Right ventricle myocardium superior (tissue), 1 donor: Measurements from ENCODE around the gene SNX30. TPM values are rescaled to one million over a fixed set of nuclear protein-coding genes. Genes with fewer than 3 reads are reported as not detected.

Experiments used
- ATAC-seq: fragments of 200-7000 bp; cut with Tn5 transposase; one replicate; pipeline ENCODE4 v1.9.1; 2020; ENCODE audit warnings: mild to moderate bottlenecking; ENCODE audit not compliant: poor library complexity
- DNase-seq: peaks from one replicate; pipeline ENCODE4 v3.0.0-alpha.2; 2020
- intact Hi-C: fragments of 100-400 bp; cut with DNase I; formaldehyde crosslinking; loops from one replicate; pipeline ENCODE4 v1.11.2; 2022
- total RNA-seq: library from RNA; stranded (reverse); fragmentation: NEBNext Ultra II Directional; extraction: Animal tissue kit (Norgen Biotek cat#: 25700); gene quantifications from one replicate; pipeline ENCODE4 v1.2.1, GENCODE V29; 2021
- donor health status: DM: no; HTN: yes; CAD: no; lungs with severe emphysema.

SNX30 gene
- total RNA-seq, 1 donor from 2014 or later = 4.5 TPM

DNA sequence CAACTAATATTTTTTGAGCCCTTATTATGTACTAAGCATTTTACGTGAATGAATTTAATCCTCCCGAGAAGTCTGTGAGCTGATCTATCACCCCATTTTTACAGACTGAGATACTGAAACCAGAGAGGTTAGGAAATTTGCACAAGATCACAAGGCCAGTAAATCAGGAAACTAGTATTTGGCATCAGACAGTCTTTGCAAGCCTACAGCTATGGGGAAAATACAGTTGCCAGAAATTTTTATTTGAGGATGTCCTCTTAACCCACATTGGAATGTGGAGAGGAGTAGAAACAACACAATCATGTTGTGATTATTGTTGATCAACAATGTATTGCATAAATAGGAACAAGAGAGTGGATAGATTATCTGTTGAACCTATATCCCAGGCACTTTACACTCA lies 142.4 kb downstream of the SNX30 start:
- no peak for DNase-seq
- intact Hi-C loops = no loop called here
- ATAC-seq = no peak

DNA sequence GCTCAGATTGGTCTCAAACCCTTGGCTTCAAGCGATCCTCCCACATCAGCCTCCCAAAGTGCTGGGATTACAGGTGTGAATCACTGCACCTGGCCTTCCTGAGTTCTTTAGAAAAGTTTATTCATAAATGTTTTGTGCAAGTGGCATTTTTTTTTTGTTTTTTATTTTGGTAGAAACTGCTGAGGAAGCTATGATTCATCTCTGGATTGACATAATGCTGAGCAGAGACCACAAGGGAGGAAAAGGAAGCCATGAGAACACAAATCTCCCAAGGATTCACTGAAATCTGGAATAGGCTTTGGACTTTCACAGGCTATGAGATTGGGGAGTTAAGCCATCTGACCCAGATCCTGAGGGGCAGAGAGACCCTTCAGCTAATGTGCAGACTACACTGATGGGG lies 143.5 kb downstream of the SNX30 start:
- ATAC-seq (no peak), DNase-seq (no peak)
- intact Hi-C loops = no loop called here

DNA sequence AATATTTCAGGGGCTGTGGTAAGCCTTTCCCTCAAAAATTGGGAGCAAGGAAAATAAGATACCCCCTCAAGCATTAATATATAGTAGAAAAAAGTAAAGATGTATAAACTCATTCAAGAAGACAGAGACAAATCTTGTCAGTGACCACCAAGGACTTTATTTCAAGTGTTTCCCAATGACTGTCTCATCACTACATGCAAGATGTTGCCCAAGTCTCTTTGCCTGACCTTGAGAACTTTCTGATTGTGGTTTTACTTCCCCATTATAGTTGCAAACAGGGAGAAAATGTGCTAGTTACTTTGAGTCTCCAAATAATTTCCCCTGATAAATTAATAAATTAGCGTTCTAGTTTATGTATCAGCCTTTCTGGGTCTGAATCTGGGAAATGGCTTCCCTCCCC lies 144.1 kb downstream of the SNX30 start:
- ATAC-seq = no peak
- intact Hi-C loops = no loop called here
- no peak for DNase-seq

DNA sequence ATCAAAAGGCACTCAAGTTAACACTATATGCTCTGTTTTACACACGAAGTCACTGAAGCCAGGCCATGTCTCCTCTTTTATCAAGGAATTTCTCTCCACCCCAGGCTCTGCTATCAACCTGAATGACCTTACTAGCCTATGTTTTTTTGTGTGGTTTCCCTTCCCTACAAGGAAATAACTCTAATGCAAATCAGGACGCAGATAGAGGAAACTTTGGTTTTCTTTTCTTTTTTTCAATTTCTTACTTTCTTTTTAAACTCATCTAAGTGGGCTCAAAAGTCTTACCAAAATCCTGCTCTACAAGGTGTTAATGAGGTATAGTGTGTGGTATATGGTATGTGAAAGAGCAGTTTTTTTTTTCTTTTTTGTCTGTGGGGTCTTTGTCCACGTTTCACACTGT lies 145.6 kb downstream of the SNX30 start:
- DNase-seq (no peak), ATAC-seq (no peak)
- intact Hi-C loops = no loop called here

DNA sequence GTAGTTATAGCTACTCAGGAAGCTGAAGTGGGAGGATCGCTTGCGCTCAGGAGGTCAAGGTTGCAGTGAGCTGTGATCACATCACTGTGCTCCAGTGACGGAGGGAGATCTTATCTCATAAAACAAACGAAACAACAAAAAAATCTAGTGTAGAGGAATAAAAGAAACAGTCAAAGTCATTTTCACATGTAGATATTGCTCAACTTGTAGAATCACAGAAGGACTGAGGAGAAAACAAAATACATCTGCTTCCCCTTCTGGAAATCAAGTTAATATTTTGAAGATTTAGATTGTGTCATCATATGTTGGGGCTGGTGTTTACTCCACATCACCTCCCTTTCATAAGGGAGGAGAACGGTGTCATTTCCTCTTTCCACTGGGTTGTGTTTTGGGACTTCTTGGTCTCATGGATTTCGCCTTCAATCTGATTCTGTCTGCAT lies 148.3 kb downstream of the SNX30 start:
- intact Hi-C loops = no loop called here
- ATAC-seq = no peak

DNA sequence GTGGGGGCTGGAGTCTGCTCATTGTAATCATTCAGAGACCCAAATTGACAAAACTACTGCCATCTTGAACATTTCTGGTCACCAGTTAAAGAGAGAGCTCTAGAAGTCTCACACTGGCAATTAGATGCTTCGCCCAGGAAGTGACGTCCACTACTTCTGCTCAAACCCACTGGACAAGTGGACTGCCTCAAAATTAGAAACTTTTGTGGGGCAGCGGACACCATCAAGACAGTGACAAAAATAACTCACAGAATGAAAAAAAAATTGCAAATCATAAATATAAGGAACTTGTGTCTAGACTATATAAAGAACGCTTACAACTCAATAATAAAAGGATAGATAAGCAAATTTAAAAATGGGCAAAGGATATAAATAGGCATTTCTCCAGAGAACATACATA lies 149.9 kb downstream of the SNX30 start:
- no peak for DNase-seq
- intact Hi-C loops = no loop called here
- ATAC-seq = no peak

More for the DNA sequence above, 148.3 kb downstream of the SNX30 start:
- DNase-seq = no peak

DNA sequence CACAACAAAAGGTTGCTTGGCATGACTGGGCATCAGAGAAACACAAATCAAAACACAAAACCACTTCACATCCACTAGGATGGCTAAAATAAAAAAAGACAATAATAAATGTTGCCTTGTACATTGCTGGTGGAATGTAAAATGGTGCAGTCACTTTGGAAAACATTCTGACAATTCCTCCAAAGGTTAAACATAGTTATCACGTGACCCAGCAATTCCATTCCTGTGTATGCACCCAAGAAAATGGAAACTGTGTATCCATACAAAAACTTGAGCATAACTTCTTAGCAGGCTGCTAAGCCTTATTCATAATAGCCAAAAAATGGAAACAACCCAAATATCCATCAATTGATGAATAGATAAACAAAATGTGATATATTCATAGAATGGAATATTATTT lies 150.3 kb downstream of the SNX30 start:
- intact Hi-C loops = no loop called here

DNA sequence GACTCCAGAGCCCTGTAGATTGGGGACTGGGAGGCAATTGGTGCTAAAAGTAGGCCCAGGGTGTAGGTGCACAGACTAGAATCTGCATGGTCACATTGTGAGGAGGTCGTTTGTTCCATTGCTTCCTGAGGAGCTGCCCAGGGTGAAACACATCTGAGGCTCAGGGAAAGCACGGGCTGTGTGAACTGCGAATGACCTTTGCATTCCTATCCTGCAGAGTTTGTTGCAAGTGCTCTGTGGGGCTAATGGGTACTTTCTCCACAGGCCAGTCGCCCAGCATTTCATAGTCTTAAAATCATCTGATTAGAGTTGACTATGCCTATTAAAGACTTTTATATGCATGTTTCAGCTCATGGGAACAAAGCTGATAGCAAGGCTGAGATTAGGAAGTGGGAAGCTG lies 154.5 kb downstream of the SNX30 start:
- intact Hi-C loops = no loop called here

More for the DNA sequence above, 150.3 kb downstream of the SNX30 start:
- no peak for DNase-seq
- no peak for ATAC-seq

DNA sequence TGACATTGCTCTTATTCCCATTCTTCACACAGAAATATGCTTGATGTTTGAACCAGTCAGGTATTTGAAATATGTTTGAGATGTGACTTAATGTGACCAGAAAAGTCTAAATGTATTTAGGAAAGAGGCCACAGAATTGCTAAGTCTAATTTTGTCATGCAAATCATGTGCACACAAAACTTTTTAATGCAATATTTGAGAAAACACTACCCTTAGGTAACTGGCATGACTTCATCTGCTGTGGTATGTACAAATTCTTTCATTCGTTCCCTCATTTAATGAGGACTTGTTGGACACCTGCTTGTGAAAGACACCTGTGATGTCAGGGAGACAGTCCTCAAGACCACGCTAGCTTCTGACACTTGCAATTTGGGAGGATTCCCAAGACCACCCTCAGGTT lies 161.2 kb downstream of the SNX30 start:
- intact Hi-C loops = no loop called here
- ATAC-seq (no peak), DNase-seq (no peak)

More for the DNA sequence above, 154.5 kb downstream of the SNX30 start:
- no peak for ATAC-seq
- DNase-seq = no peak

DNA sequence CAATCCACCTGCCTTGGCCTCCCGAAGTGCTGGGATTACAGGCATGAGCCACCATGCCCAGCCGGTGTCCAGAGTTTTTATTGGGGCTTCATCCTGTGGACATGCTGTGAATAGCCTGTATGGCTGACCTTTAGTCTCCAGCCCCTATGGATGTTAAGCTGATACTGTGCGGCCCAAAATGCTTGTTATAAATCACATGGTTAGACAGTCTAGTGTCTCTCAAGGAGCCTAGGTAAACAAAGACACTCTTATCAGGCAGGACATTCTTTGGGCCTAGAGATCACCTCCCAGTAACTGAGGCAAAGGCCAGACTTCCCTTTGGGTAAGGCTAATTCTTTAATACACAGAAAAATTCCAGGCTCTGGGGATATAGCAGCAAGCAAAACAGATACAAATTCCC lies 162.1 kb downstream of the SNX30 start:
- ATAC-seq (no peak), DNase-seq (no peak)
- intact Hi-C loops = no loop called here

DNA sequence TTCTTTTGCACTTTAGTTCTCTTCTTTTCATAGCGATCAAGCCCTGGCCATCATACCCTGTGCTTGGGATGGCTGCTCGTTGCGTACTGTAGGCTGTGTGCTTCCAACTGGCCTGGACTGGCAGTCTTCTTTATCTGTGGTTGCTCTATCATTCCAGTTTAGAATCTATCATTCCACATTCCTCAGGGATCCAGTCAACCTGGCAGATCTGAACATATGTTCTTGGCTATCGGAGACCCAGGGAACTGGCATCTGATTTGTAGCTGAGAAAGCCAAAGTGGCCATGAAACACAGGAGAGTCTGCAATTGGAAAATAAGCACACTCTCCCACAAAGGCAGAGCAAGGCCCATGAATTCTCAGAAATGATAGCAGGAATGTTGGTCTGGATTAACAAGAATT lies 162.8 kb downstream of the SNX30 start:
- ATAC-seq = no peak
- intact Hi-C loops = no loop called here

DNA sequence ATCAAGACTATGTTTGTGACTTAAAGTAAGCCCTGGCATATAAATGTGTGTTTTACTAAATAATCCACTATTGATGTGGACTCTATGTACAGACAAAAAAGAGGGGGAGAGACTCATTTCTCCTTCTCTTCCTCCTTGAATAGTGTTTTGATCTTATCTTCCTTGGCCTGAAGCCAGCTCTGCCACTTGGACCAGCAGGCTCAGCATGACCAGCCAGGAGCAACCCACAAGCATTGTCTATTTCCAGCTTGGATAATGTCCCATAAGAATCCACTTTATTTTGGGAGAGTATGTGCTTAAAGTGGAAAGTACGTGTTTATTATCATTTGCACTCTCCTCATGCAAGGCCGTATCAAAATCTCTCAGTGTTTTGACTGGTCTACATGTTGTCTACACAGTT lies 164.0 kb downstream of the SNX30 start:
- intact Hi-C loops = no loop called here
- DNase-seq (no peak), ATAC-seq (peak; percentile 18)

More for the DNA sequence above, 162.8 kb downstream of the SNX30 start:
- DNase-seq = no peak

DNA sequence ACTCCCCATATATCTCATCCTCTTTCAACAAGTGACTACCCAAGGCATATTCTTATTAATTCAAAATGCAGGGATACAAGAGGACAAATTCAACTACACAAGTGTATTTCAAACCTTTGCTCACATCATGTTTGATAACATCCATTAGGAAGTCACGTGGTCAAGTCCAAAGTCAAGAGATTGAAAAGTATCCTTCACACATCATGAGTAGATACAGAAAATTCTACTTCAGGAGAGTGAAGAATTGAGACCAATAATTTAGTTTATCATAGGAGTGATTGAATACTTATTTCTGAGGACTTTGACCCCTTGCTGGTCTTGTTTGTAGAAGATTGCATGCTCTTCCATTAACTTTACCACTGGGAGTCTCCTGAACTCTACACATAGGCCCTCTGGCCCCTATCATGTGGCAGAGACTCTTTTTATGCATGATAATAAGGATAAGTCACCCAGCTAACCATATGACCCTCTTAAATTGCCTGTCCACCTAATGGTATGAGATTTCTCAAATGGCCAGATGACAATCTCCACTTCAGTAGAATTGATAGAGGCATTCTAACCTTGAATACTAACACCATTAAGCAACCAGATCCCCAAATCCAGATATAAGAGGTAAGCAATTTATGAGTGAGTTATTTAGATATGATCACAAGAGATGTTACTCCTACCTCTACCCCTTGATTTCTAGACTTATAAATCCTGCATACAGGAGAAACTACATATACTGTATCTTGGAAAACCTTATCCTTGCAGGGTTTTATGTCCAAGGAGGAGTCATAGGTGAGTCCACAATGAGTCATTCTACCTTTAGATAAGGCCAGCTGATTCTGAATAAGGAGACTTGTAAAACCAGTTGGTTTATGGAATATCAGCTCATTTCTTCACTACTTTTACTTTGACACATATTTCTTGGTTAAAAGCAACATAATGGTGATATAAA lies 166.8 kb downstream of the SNX30 start:
- intact Hi-C loops = no loop called here
- no peak for ATAC-seq

DNA sequence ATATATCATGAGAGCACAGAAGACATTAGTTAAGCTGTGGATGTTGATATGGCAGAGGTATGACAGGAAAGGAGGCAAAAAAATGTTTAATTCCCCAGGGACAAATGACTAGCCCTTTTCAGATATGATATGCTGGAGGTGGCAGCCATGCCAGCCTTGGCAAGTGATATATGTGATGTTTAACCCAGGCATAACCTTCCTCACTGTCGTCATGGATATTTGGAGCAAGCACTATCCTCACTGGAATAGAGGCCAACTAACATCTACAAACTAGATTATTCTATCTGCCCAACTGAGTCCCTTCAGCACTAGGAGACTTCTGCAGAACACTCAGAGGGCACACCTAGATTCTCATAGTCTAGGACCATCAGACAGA lies 167.4 kb downstream of the SNX30 start:
- intact Hi-C loops = no loop called here
- DNase-seq (no peak), ATAC-seq (no peak)

More for the DNA sequence above, 166.8 kb downstream of the SNX30 start:
- no peak for DNase-seq

DNA sequence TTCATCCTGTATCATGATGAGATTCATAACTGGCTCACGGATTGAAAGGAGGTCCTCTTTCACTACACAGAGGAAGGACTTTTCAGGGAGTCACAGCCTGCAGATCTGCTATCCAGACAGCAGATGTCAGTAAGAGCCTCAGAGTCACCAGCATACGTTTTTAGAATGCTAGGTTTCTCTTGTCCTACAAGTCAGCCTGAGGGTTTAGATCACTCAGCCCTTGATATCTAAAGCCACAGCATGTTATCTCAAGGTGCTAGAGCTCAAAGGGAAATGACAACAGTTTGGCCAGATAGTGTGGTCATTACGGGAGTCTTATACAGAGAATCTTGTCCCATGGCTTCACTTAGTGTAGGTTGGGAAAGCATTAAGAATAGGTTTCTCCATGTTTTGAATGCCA lies 171.0 kb downstream of the SNX30 start:
- intact Hi-C loops = no loop called here
- ATAC-seq (no peak), DNase-seq (no peak)

Other genes starting within 250 kb of the SNX30 start
- gene INIP, start 32.6 kb upstream of the SNX30 start, total RNA-seq = 14.3 TPM
- gene SLC46A2, start 140.1 kb downstream of the SNX30 start, total RNA-seq = not detected